Pancreas (tissue), 10 donors: ENCODE measurements around the gene CIRBP. TPM values are rescaled to one million over a fixed set of nuclear protein-coding genes. Genes with fewer than 3 reads are reported as not detected.

Experiments used
- ATAC-seq, 4 donors: fragments of 200-7000 bp; cut with Tn5 transposase; one replicate each; pipeline versions ENCODE4 v1.8.0 to v1.9.1; 2020; ENCODE audit warnings: mild to moderate bottlenecking in 4 of 4, moderate library complexity in 4 of 4
- DNase-seq, 6 donors: peaks; one replicate each; pipeline ENCODE4 v3.0.0-alpha.2; 2020
- FAIRE-seq: peaks from 2 replicates; lab custom pipeline; 2012; peaks lifted over from hg19 to GRCh38; lab: Jason Lieb, UNC
- H3K27ac ChIP-seq, 4 donors: fragments of 200-600 bp; sonication (generic); 1 replicate in 3 of 4; 2 replicates in 1 of 4; pipeline versions ENCODE4 v1.5.0 to v1.8.0; 2020
- H3K27me3 ChIP-seq, 4 donors: fragments of 200-600 bp; one replicate each; pipeline ENCODE4 v1.8.0; 2021
- H3K36me3 ChIP-seq, 3 donors: fragments of 200-600 bp; sonication (generic) in 1 of 3; one replicate each; pipeline versions ENCODE4 v1.5.0 to v1.8.0; 2020 to 2021
- H3K4me1 ChIP-seq, 3 donors: fragments of 200-600 bp; one replicate each; pipeline ENCODE4 v1.8.0; 2021
- H3K4me3 ChIP-seq, 4 donors: fragments of 200-600 bp; sonication (generic) in 2 of 4; one replicate each; pipeline versions ENCODE4 v1.5.0 to v1.8.0; 2020 to 2021
- H3K9me3 ChIP-seq, 4 donors: fragments of 200-600 bp; one replicate each; pipeline ENCODE4 v1.8.0; 2021
- WGBS, 2 donors: extraction: QIAGEN DNeasy Blood & Tissue Kit; methylation state at CpG; one replicate each; pipeline ENCODE4 v1.1.7; 2013; 5-methylcytosine and 5-hydroxymethylcytosine counted together
- intact Hi-C, 3 donors: fragments of 100-400 bp; cut with DNase I; formaldehyde crosslinking; loops; one replicate each; pipeline versions ENCODE4 v1.11.1 to v1.14.2; 2022
- polyA plus RNA-seq, 2 donors: library from polyadenylated mRNA; stranded (reverse); fragments of 200-250 nt; gene quantifications; one replicate each; pipeline ENCODE4 v1.2.3, GENCODE V29; 2013
- total RNA-seq, 6 donors: library from RNA; stranded (reverse); fragmentation: NEBNext Ultra II Directional in 4 of 6; extraction: Animal tissue kit (Norgen Biotek cat#: 25700) in 4 of 6; gene quantifications; one replicate each; pipeline versions ENCODE4 v1.2.1 to v1.2.4, GENCODE V29; 2021 to 2023
- TF ChIP-seq, protein P1 (sequence below), 4 donors: fragments of 200-600 bp; sonication (generic) in 3 of 4; IDR thresholded peaks; one replicate each; pipeline versions ENCODE4 v1.5.0 to v1.8.0; 2021; ENCODE audit warnings: antibody characterized with exemption in 4 of 4
- donor health status: healthy with polysubstance abuse.
- donor health status: DM: no; HTN: no; CAD: no; lungs with moderate emphysema.
- donor health status: DM: no; HTN: no; CAD: no.
- donor health status: control.
- donor health status: control.
- donor health status: Bipolar disorder and iron deficiency.
- donor health status: DM: yes; HTN: yes; CAD: no.
- donor health status: DM: no; HTN: no; CAD: no.
- donor health status: DM: no; HTN: no; CAD: no.
- donor health status: DM: yes; HTN: yes; CAD: no.

The CIRBP gene
- total and polyA plus RNA-seq, 8 donors: 232 to 1,009 (median 539) TPM

DNA sequence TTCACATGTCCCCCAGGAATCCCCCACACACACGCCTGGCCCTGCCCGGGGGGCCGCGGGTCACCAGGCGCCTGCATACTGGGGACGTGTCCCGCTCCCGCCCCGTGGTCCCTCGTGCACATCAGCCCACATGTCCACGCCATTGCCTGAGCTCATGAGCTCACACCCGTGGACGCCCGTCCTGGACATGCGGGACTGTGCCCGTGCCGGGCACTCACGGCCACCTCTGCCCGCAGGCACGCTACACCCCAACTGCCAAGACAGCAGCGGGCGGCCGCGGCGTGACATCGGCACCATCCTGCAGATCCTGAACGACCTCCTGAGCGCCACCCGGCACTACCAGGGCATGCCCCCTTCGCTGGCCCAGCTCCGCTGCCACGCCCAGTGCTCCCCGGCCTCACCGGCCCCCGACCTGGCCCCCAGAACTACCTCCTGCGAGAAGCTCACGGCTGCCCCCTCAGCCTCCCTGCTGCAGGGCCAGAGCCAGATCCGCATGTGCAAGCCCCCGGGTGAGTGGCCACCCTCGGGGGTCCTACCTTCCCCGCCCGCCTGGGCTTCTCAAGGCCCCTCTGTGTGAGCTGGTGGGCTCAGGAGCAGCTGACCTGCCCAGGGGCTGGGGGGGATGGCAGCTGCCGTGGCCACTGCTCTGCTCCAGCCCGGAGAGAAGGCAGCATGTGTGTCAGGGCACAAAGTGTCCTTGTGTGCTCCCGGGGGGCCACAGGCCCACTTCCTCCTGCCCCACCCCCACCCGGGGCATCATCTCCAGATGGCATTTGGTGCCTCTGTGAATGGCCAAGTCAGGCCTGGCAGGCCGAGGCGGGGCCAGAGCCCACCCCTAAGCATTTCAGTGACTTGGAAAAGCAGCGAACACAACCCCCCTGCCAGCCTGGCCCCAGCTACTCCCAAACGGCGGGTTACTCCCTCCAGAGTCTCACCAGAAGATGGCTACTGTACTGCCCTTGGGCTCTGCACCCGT, 13.7 kb upstream of the CIRBP start:
- Histone ChIP-seq H3K4me1 (peaks cover 9 to 62% (median 27%) of the 10 kb centered on the region in 3 donors), H3K36me3 (peaks cover 8 to 40% (median 34%) of the 10 kb centered on the region in 3 donors), H3K27me3 (no peaks in the 10 kb centered on the region), H3K4me3 (no peak overlapping the region), H3K9me3 (no peaks in the 10 kb centered on the region), H3K27ac (peak overlapping the region; percentile 97 to 99 (median 98))
- intact Hi-C loops: no loop called here
- DNase-seq (peak in 2 of 6 donors; percentile 37 to 46), ATAC-seq (no peak), FAIRE-seq (no peak)
- TF ChIP-seq, protein P1, sequence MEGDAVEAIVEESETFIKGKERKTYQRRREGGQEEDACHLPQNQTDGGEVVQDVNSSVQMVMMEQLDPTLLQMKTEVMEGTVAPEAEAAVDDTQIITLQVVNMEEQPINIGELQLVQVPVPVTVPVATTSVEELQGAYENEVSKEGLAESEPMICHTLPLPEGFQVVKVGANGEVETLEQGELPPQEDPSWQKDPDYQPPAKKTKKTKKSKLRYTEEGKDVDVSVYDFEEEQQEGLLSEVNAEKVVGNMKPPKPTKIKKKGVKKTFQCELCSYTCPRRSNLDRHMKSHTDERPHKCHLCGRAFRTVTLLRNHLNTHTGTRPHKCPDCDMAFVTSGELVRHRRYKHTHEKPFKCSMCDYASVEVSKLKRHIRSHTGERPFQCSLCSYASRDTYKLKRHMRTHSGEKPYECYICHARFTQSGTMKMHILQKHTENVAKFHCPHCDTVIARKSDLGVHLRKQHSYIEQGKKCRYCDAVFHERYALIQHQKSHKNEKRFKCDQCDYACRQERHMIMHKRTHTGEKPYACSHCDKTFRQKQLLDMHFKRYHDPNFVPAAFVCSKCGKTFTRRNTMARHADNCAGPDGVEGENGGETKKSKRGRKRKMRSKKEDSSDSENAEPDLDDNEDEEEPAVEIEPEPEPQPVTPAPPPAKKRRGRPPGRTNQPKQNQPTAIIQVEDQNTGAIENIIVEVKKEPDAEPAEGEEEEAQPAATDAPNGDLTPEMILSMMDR (IDR thresholded peaks at IDR 0.05): no peak
- WGBS, 2 donors: 83 to 85% methylated on average over 45 to 52 of the region's 52 CpGs

DNA sequence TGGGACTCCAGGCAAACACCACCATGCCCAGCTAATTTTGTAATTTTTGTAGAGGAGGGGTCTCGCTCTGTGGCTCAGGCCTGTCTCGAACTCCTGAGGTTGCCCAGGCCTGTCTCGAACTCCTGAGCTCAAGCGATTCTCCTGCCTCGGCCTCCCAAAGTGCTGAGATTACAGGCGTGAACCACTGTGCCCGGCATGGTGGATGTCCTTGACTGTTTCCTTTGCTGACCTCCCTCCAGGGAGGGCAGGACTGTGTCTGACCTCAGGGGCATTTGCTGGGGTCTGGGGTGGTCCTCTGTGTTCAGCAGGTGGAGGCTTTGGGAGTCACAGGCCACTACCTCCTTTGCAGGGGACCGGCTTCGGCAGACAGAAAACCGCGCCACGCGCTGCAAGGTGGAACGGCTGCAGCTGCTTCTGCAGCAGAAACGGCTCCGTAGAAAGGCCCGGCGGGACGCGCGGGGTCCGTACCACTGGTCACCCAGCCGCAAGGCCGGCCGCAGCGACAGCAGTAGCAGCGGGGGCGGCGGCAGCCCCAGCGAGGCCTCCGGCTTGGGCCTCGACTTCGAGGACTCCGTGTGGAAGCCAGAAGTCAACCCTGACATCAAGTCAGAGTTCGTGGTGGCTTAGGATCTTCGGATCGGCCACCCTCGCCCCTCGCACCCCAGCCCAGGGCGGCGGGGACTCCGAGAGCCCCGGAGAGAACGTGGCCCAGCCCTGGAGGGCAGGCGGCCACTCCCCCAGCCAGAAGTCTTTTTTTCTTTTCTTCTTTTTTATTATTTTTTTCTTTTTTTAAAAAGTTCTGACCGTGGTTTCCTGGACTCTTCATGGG, 12.3 kb upstream of the CIRBP start:
- intact Hi-C loops: no loop called here
- H3K36me3 ChIP-seq: peaks cover 8 to 40% (median 34%) of the 10 kb centered on the region in 3 donors
- TF ChIP-seq, protein P1 (IDR thresholded peaks at IDR 0.05): no peak
- no peak for ATAC-seq
- peak in 1 of 6 donors; percentile 30 for DNase-seq
- no peaks in the 10 kb centered on the region for H3K9me3 ChIP-seq
- WGBS, 2 donors: 88 to 89% methylated on average over 46 of the region's 46 CpGs
- no peak overlapping the region for H3K4me3 ChIP-seq
- FAIRE-seq: no peak
- peak overlapping the region in 2 of 4 donors; percentile 5 to 8 for H3K27ac ChIP-seq
- H3K27me3 ChIP-seq: no peaks in the 10 kb centered on the region
- H3K4me1 ChIP-seq: peaks cover 12 to 69% (median 30%) of the 10 kb centered on the region in 3 donors

DNA sequence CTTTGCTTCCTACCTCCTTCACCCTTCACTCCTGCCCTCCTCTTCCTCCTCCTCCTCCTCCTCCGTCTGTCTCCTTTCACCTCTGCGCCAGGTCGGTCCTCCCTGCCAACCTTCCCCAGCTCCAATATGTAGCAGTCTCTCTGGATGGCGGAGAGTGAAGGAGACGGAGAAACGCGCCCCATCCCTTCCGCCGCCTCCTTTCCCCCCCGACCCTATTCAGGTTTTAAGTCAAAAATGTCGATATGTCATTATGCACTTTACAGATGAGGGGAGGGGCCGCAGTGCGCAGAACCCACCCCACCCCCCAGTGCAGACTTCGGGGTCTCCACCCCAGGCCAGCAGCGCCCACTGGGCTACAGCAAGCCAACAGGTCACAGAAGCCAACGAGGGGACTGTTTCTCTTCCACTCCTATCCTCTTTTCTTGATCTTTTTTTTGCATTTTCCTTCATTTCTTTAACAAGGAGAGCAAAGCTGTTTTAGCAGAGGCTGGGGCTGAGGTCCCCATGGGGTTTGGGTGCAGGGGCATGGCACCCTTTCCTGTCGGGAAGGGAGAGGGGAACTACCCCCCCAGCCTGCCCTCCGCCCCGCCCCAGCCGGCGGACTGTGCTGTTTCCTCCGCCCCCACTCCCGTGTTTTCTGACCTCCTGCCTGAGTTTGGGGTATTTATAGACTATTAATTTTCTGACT, 11.5 kb upstream of the CIRBP start:
- Histone ChIP-seq H3K36me3 (peaks cover 8 to 40% (median 34%) of the 10 kb centered on the region in 3 donors), H3K4me1 (peaks cover 18 to 76% (median 38%) of the 10 kb centered on the region in 3 donors), H3K27ac (peak overlapping the region in 3 of 4 donors; percentile 30 to 96 (median 38)), H3K27me3 (no peaks in the 10 kb centered on the region), H3K9me3 (no peaks in the 10 kb centered on the region), H3K4me3 (no peak overlapping the region)
- intact Hi-C loops: no loop called here
- no peak for DNase-seq
- no peak for FAIRE-seq
- no peak for ATAC-seq
- 71 to 73% methylated on average over 22 to 23 of the region's 23 CpGs for WGBS, 2 donors
- TF ChIP-seq, protein P1 (IDR thresholded peaks at IDR 0.05): no peak

DNA sequence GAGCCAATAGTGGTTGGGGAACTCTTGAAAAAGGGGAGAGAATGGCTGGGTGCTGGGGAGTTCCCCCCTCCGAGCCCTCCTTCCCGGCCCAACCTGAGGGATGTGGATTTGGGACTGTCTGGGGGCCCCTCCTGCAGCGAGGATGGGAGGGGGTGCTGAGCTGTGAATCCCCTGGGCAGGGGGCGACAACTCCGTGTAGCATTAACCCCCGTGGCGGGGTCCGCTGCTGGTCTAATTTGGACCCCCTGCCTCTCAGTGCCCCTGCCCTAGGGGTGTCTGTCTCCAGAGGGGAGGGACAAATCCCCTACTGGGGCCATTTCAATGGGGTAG, 11.0 kb upstream of the CIRBP start:
- Histone ChIP-seq H3K4me1 (peaks cover 22 to 81% (median 41%) of the 10 kb centered on the region in 3 donors), H3K9me3 (no peaks in the 10 kb centered on the region), H3K36me3 (peaks cover 8 to 40% (median 34%) of the 10 kb centered on the region in 3 donors), H3K4me3 (no peak overlapping the region), H3K27me3 (no peaks in the 10 kb centered on the region), H3K27ac (peak overlapping the region in 3 of 4 donors; percentile 30 to 96 (median 38))
- intact Hi-C loops: no loop called here
- DNase-seq (no peak), ATAC-seq (no peak), FAIRE-seq (no peak)
- TF ChIP-seq, protein P1 (IDR thresholded peaks at IDR 0.05): no peak
- 77 to 89% methylated on average over 8 of the region's 8 CpGs for whole genome bisulfite sequencing, 2 donors
